ENCODE data around the gene UPF2. TPM values are rescaled to one million over a fixed set of nuclear protein-coding genes. Genes with fewer than 3 reads are reported as not detected.

The UPF2 gene
- total RNA-seq, 1 donor from 2014 or later: 16.1 TPM

GRCh38 chr10:11951695-11952094 lies 90.9 kb downstream of the UPF2 start:
- DNase-seq (ENCODE audit: low read depth): no peak
- H3K36me3 ChIP-seq (ENCODE audit: control insufficient read depth, insufficient read depth, low read length): no peaks in the 10 kb centered on the region
- H3K4me3 ChIP-seq (ENCODE audit: low read depth, low read length): no peak overlapping the region
- no peak for TF ChIP-seq CTCF (IDR thresholded peaks at IDR 0.05; ENCODE audit: insufficient read depth, low read length, severe bottlenecking)
- H3K27me3 ChIP-seq (ENCODE audit: control insufficient read depth, insufficient read depth, low read length): no peaks in the 10 kb centered on the region
- no peak for FAIRE-seq

GRCh38 chr10:11950325-11951018 lies 92.1 kb downstream of the UPF2 start:
- H3K36me3 ChIP-seq (ENCODE audit: control insufficient read depth, insufficient read depth, low read length): no peaks in the 10 kb centered on the region
- FAIRE-seq: no peak
- TF ChIP-seq CTCF (IDR thresholded peaks at IDR 0.05; ENCODE audit: insufficient read depth, low read length, severe bottlenecking): no peak

GRCh38 chr10:11949152-11949551 lies 93.5 kb downstream of the UPF2 start:
- Histone ChIP-seq H3K27me3 (ENCODE audit: control insufficient read depth, insufficient read depth, low read length) (no peaks in the 10 kb centered on the region), H3K36me3 (ENCODE audit: control insufficient read depth, insufficient read depth, low read length) (no peaks in the 10 kb centered on the region), H3K4me3 (ENCODE audit: low read depth, low read length) (no peak overlapping the region)
- FAIRE-seq (no peak), DNase-seq (ENCODE audit: low read depth) (no peak)
- TF ChIP-seq CTCF (IDR thresholded peaks at IDR 0.05; ENCODE audit: insufficient read depth, low read length, severe bottlenecking): no peak

More at GRCh38 chr10:11950325-11951018, 92.1 kb downstream of the UPF2 start:
- no peaks in the 10 kb centered on the region for H3K27me3 ChIP-seq (ENCODE audit: control insufficient read depth, insufficient read depth, low read length)
- DNase-seq (ENCODE audit: low read depth): no peak
- H3K4me3 ChIP-seq (ENCODE audit: low read depth, low read length): no peak overlapping the region

- Histone ChIP-seq H3K27me3 (ENCODE audit: control insufficient read depth, insufficient read depth, low read length) (no peaks in the 10 kb centered on the region), H3K36me3 (ENCODE audit: control insufficient read depth, insufficient read depth, low read length) (peaks cover 3% of the 10 kb centered on the region), H3K4me3 (ENCODE audit: low read depth, low read length) (no peak overlapping the region)
- no peak for DNase-seq (ENCODE audit: low read depth)
- FAIRE-seq: no peak
- TF ChIP-seq CTCF (IDR thresholded peaks at IDR 0.05; ENCODE audit: insufficient read depth, low read length, severe bottlenecking): no peak
Measured at GRCh38 chr10:11946652-11947051, 96.0 kb downstream of the UPF2 start.

GRCh38 chr10:11936389-11937152 lies 106.0 kb downstream of the UPF2 start:
- TF ChIP-seq CTCF (IDR thresholded peaks at IDR 0.05; ENCODE audit: insufficient read depth, low read length, severe bottlenecking): no peak
- H3K4me3 ChIP-seq (ENCODE audit: low read depth, low read length): no peak overlapping the region
- no peak for FAIRE-seq
- H3K36me3 ChIP-seq (ENCODE audit: control insufficient read depth, insufficient read depth, low read length): peaks cover 5% of the 10 kb centered on the region
- no peaks in the 10 kb centered on the region for H3K27me3 ChIP-seq (ENCODE audit: control insufficient read depth, insufficient read depth, low read length)
- DNase-seq (ENCODE audit: low read depth): no peak
